CD14-positive monocyte (primary cell): Measurements from ENCODE around the gene AEBP2. TPM values are rescaled to one million over a fixed set of nuclear protein-coding genes. Genes with fewer than 3 reads are reported as not detected.

Source experiments
- DNase-seq, 3 donors: peaks; one replicate each; pipeline ENCODE4 v3.0.0-alpha.2; 2011 to 2022
- H2AFZ ChIP-seq: 2 replicates; pipeline ENCODE4 v1.6.0; 2012; ENCODE audit warnings: mild to moderate bottlenecking, low read depth, low read length, inconsistent platforms; ENCODE audit not compliant: insufficient read depth, poor library complexity, severe bottlenecking
- H3K27ac ChIP-seq, 2 donors: 1 replicate in 1 of 2; 2 replicates in 1 of 2; pipeline ENCODE4 v1.5.1; 2012 to 2013; ENCODE audit warnings: low read length in 2 of 2, control low read depth in 1 of 2, inconsistent platforms in 1 of 2, low read depth in 1 of 2, mild to moderate bottlenecking in 1 of 2
- H3K27me3 ChIP-seq, 2 donors: one replicate each; pipeline versions ENCODE4 v1.6.0 to v1.6.1; 2011 to 2013; ENCODE audit warnings: low read length in 2 of 2; ENCODE audit not compliant: control insufficient read depth in 2 of 2, insufficient read depth in 2 of 2
- H3K36me3 ChIP-seq, 2 donors: replicated peaks in 1 of 2; 1 replicate in 1 of 2; 2 replicates in 1 of 2; pipeline versions ENCODE4 v1.5.1 to v1.6.1; 2012 to 2013; ENCODE audit warnings: low read length in 2 of 2, control low read depth in 1 of 2, inconsistent platforms in 1 of 2, mild to moderate bottlenecking in 1 of 2; ENCODE audit not compliant: insufficient read depth in 2 of 2, control insufficient read depth in 1 of 2
- H3K4me1 ChIP-seq, 2 donors: 1 replicate in 1 of 2; 2 replicates in 1 of 2; pipeline versions ENCODE4 v1.5.1 to v1.6.1; 2012 to 2013; ENCODE audit warnings: low read length in 2 of 2, control low read depth in 1 of 2, inconsistent platforms in 1 of 2, mild to moderate bottlenecking in 1 of 2, moderate library complexity in 1 of 2; ENCODE audit not compliant: insufficient read depth in 2 of 2, control insufficient read depth in 1 of 2
- H3K4me2 ChIP-seq: replicated peaks from 2 replicates; pipeline ENCODE3; 2012; ENCODE audit warnings: low read length, moderate library complexity, mild to moderate bottlenecking; ENCODE audit not compliant: poor library complexity, severe bottlenecking; ENCODE audit errors: extremely low read depth
- H3K4me3 ChIP-seq, 3 experiments: fragments of 200-600 bp in 1 of 3; sonication (generic) in 1 of 3; replicated peaks in 1 of 3; 1 replicate in 2 of 3; 2 replicates in 1 of 3; pipeline ENCODE4 v1.5.1; 2011 to 2013; ENCODE audit warnings: low read length in 3 of 3, mild to moderate bottlenecking in 3 of 3, control low read depth in 2 of 3, low read depth in 2 of 3, inconsistent platforms in 1 of 3, moderate library complexity in 1 of 3
- H3K79me2 ChIP-seq: 2 replicates; pipeline ENCODE4 v1.6.0; 2012; ENCODE audit warnings: mild to moderate bottlenecking, control low read depth, inconsistent platforms, low read length, moderate library complexity; ENCODE audit not compliant: insufficient read depth
- H3K9ac ChIP-seq: 2 replicates; pipeline ENCODE4 v1.6.0; 2017; ENCODE audit warnings: low read length, mild to moderate bottlenecking; ENCODE audit not compliant: insufficient read depth, poor library complexity, severe bottlenecking
- H3K9me3 ChIP-seq, 2 donors: replicated peaks in 1 of 2; 1 replicate in 1 of 2; 2 replicates in 1 of 2; pipeline versions ENCODE4 v1.5.1 to v1.6.1; 2012 to 2013; ENCODE audit warnings: low read length in 2 of 2, control low read depth in 1 of 2; ENCODE audit not compliant: control insufficient read depth in 1 of 2, insufficient read depth in 1 of 2
- H4K20me1 ChIP-seq: 2 replicates; pipeline ENCODE4 v1.6.0; 2012; ENCODE audit warnings: mild to moderate bottlenecking, low read length, control low read depth, moderate library complexity; ENCODE audit not compliant: insufficient read depth
- H3K27ac Mint-ChIP-seq, 7 donors: one replicate each; pipeline ENCODE4 v1.8.0; 2020; ENCODE audit warnings: mild to moderate bottlenecking in 7 of 7, mixed read lengths in 7 of 7, moderate library complexity in 6 of 7, inconsistent platforms in 2 of 7
- H3K27me3 Mint-ChIP-seq, 3 donors: one replicate each; pipeline ENCODE4 v1.8.0; 2021 to 2022; ENCODE audit warnings: low read depth in 3 of 3, mild to moderate bottlenecking in 3 of 3, mixed read lengths in 3 of 3, moderate library complexity in 3 of 3, inconsistent platforms in 1 of 3
- H3K36me3 Mint-ChIP-seq, 2 donors: one replicate each; pipeline ENCODE4 v1.8.0; 2020; ENCODE audit warnings: mixed read lengths in 2 of 2, inconsistent platforms in 1 of 2, mild to moderate bottlenecking in 1 of 2
- H3K4me1 Mint-ChIP-seq: one replicate; pipeline ENCODE4 v1.8.0; 2020; ENCODE audit warnings: mild to moderate bottlenecking, mixed read lengths
- H3K4me3 Mint-ChIP-seq, 2 donors: one replicate each; pipeline ENCODE4 v1.8.0; 2020; ENCODE audit warnings: mild to moderate bottlenecking in 2 of 2, mixed read lengths in 2 of 2, moderate library complexity in 1 of 2
- H3K9me3 Mint-ChIP-seq, 7 donors: one replicate each; pipeline ENCODE4 v1.8.0; 2020 to 2022; ENCODE audit warnings: mixed read lengths in 7 of 7, mild to moderate bottlenecking in 6 of 7, moderate library complexity in 6 of 7, inconsistent platforms in 2 of 7
- WGBS: methylation state at CpG from one replicate; pipeline ENCODE4 v1.1.5; 2013; ENCODE audit warnings: missing lambda C conversion rate; ENCODE audit not compliant: insufficient coverage; 5-methylcytosine and 5-hydroxymethylcytosine counted together
- intact Hi-C, 2 donors: fragments of 100-400 bp; cut with micrococcal nuclease; formaldehyde crosslinking; loops; one replicate each; pipeline versions ENCODE4 v1.15.0 to v1.15.1; 2023
- polyA plus RNA-seq, 3 donors: library from polyadenylated mRNA; depleted of rRNA in 1 of 3; unstranded in 2 of 3; stranded (reverse) in 1 of 3; fragments of 300-500 nt in 2 of 3; fragments of >200 nt in 1 of 3; fragmentation: Illumina TruSeq in 2 of 3; gene quantifications; 1 replicate in 2 of 3; 2 replicates in 1 of 3; pipeline ENCODE4 v1.2.3, GENCODE V29; 2012 to 2021
- TF ChIP-seq, protein P1 (sequence below): fragments of 200-600 bp; IDR thresholded peaks from one replicate; pipeline ENCODE4 v1.8.0; 2022; ENCODE audit warnings: antibody characterized with exemption, mild to moderate bottlenecking

The AEBP2 gene
- polyA plus RNA-seq, 3 donors, result 3.0 to 8.0 (median 4.4) TPM

DNA sequence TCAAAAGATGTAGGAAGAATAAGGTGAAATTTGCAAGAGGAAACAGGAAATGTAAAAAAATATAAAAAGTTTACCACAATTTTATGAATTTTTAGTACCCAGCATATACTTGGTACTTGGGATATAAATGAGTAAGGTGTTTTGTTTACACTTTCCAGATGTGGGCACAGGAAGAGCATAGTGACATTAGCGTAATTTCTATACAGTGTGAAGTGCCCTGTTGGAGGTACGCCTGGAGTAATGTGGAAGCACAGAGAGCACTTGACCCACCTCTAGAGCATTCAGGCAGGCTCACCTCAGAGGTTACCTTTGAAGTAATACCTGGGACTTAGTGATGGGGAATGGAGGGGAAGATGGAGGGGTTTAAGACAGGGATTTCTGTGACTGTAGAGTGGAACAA, 89.5 kb downstream of the AEBP2 start:
- H3K4me1 ChIP-seq, result no peaks in the 10 kb centered on the region
- H3K4me2 ChIP-seq, result no peak overlapping the region
- no peaks in the 10 kb centered on the region for H3K36me3 ChIP-seq
- intact Hi-C loops, result no loop called here
- Mint-ChIP-seq H3K4me3 (no peak overlapping the region), H3K9me3 (peaks cover 0 to 2% (median 0%) of the 10 kb centered on the region in 7 donors), H3K27ac (peak overlapping the region in 1 of 7 donors; percentile 63), H3K4me1 (no peaks in the 10 kb centered on the region), H3K27me3 (peaks cover 0 to 1% (median 0%) of the 10 kb centered on the region in 3 donors), H3K36me3 (peaks cover 5 to 9% of the 10 kb centered on the region in 2 donors)
- H3K9ac ChIP-seq, result no peak overlapping the region
- no peaks in the 10 kb centered on the region for H3K79me2 ChIP-seq
- H3K27ac ChIP-seq, result no peak overlapping the region
- no peak overlapping the region for H3K4me3 ChIP-seq
- H3K9me3 ChIP-seq, result peaks cover 0 to under 1% of the 10 kb centered on the region in 2 donors
- H3K27me3 ChIP-seq, result no peaks in the 10 kb centered on the region
- no peaks in the 10 kb centered on the region for H4K20me1 ChIP-seq
- H2AFZ ChIP-seq, result no peak overlapping the region
- 94% methylated on average over 2 of the region's 2 CpGs for WGBS
- TF ChIP-seq, protein P1, sequence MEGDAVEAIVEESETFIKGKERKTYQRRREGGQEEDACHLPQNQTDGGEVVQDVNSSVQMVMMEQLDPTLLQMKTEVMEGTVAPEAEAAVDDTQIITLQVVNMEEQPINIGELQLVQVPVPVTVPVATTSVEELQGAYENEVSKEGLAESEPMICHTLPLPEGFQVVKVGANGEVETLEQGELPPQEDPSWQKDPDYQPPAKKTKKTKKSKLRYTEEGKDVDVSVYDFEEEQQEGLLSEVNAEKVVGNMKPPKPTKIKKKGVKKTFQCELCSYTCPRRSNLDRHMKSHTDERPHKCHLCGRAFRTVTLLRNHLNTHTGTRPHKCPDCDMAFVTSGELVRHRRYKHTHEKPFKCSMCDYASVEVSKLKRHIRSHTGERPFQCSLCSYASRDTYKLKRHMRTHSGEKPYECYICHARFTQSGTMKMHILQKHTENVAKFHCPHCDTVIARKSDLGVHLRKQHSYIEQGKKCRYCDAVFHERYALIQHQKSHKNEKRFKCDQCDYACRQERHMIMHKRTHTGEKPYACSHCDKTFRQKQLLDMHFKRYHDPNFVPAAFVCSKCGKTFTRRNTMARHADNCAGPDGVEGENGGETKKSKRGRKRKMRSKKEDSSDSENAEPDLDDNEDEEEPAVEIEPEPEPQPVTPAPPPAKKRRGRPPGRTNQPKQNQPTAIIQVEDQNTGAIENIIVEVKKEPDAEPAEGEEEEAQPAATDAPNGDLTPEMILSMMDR, result no peak
- DNase-seq, result no peak

GRCh38 chr12:19529951-19530636, 90.8 kb downstream of the AEBP2 start:
- H3K79me2 ChIP-seq, result no peaks in the 10 kb centered on the region
- H3K4me3 ChIP-seq, result no peak overlapping the region
- TF ChIP-seq, protein P1, result no peak
- no peak overlapping the region for H3K9ac ChIP-seq
- H2AFZ ChIP-seq, result no peak overlapping the region
- H3K27ac Mint-ChIP-seq, result no peak overlapping the region
- no peaks in the 10 kb centered on the region for H3K27me3 ChIP-seq
- no peak overlapping the region for H3K4me2 ChIP-seq
- WGBS, result 89% methylated on average over 3 of the region's 6 CpGs
- no peak overlapping the region for H3K27ac ChIP-seq
- H3K36me3 Mint-ChIP-seq, result peaks cover 3 to 8% of the 10 kb centered on the region in 2 donors
- peaks cover 0 to 2% (median 0%) of the 10 kb centered on the region in 7 donors for H3K9me3 Mint-ChIP-seq
- intact Hi-C loops, result no loop called here
- no peaks in the 10 kb centered on the region for H3K36me3 ChIP-seq
- no peak for DNase-seq
- H4K20me1 ChIP-seq, result no peaks in the 10 kb centered on the region
- no peaks in the 10 kb centered on the region for H3K4me1 Mint-ChIP-seq
- peaks cover 0 to 1% (median 0%) of the 10 kb centered on the region in 3 donors for H3K27me3 Mint-ChIP-seq
- peaks cover 0 to 3% of the 10 kb centered on the region in 2 donors for H3K9me3 ChIP-seq
- H3K4me3 Mint-ChIP-seq, result no peak overlapping the region
- no peaks in the 10 kb centered on the region for H3K4me1 ChIP-seq
